A549 (cell line): ENCODE data around the gene DYNLRB1. TPM values are rescaled to one million over a fixed set of nuclear protein-coding genes. Genes with fewer than 3 reads are reported as not detected.

ENCODE experiments used
- ATAC-seq, 2 experiments: fragments of 200-7000 bp in 1 of 2; fragments of >200 bp in 1 of 2; cut with Nextera tagmentation in 1 of 2; cut with Tn5 transposase in 1 of 2; 3 replicates each; pipeline versions ENCODE4 v1.8.0 to v1.9.1; 2018 to 2020; ENCODE audit warnings: mild to moderate bottlenecking in 1 of 2, moderate library complexity in 1 of 2
- CTCF ChIA-PET: fragments of 300-600 bp; sonication (Branson Sonifier 250); formaldehyde crosslinking; extraction: SDS; loops from one replicate; lab custom pipeline; 2021; ENCODE audit warnings: antibody characterized with exemption, inconsistent platforms; lab: Yijun Ruan, JAX
- POLR2A ChIA-PET: fragments of 350-600 bp; formaldehyde crosslinking; extraction: SDS; loops from one replicate; lab custom pipeline; 2021; ENCODE audit warnings: antibody characterized with exemption, inconsistent platforms; lab: Yijun Ruan, JAX
- DNase-seq, 2 experiments: peaks; one replicate each; pipeline versions ENCODE4 v3.0.0 to v3.0.0-alpha.2; 2011 to 2016; ENCODE audit warnings: low read depth in 1 of 2, low spot score in 1 of 2
- FAIRE-seq: peaks from 2 replicates; lab custom pipeline; 2011; peaks lifted over from hg19 to GRCh38; lab: Jason Lieb, UNC
- H3K27ac ChIP-seq, 2 experiments: fragments of >200 bp; sonication (Bioruptor Twin); formaldehyde crosslinking; 3 replicates each; pipeline ENCODE4 v1.5.1; 2016 to 2017
- H3K4me1 ChIP-seq: fragments of >200 bp; sonication (Bioruptor Twin); formaldehyde crosslinking; 3 replicates; pipeline ENCODE4 v1.6.1; 2016
- H3K4me2 ChIP-seq: fragments of >200 bp; sonication (Bioruptor Twin); formaldehyde crosslinking; 3 replicates; pipeline ENCODE4 v1.6.1; 2016
- H3K4me3 ChIP-seq: fragments of >200 bp; sonication (Bioruptor Twin); formaldehyde crosslinking; 3 replicates; pipeline ENCODE4 v1.5.1; 2016
- H3K9me3 ChIP-seq: fragments of >200 bp; sonication (Bioruptor Twin); formaldehyde crosslinking; 3 replicates; pipeline ENCODE4 v1.6.1; 2016
- CBX2 ChIP-seq: fragments of 200-600 bp; sonication (generic); IDR thresholded peaks from 2 replicates; pipeline ENCODE4 v1.6.1; 2016; ENCODE audit warnings: low read depth, mild to moderate bottlenecking, borderline replicate concordance
- CHD2 ChIP-seq: fragments of 150-350 bp; IDR thresholded peaks from 2 replicates; pipeline ENCODE4 v1.6.1; 2014; ENCODE audit warnings: low read length; ENCODE audit not compliant: partially characterized antibody
- EHF ChIP-seq: fragments of 250-450 bp; sonication (Bioruptor Pico); IDR thresholded peaks from 2 replicates; pipeline ENCODE4 v1.5.0; 2020; ENCODE audit warnings: mild to moderate bottlenecking
- FOSL2 ChIP-seq, 2 experiments: fragments of 450-650 bp in 1 of 2; fragments of >200 bp in 1 of 2; sonication (Bioruptor Twin) in 1 of 2; formaldehyde crosslinking; IDR thresholded peaks; 2 replicates each; pipeline versions ENCODE4 v1.5.0 to v1.6.1; 2016 to 2020; ENCODE audit warnings: mild to moderate bottlenecking in 1 of 2, moderate library complexity in 1 of 2
- JUN ChIP-seq, 2 experiments: fragments of >200 bp; sonication (Bioruptor Twin); formaldehyde crosslinking; IDR thresholded peaks; 2 replicates in 1 of 2; 3 replicates in 1 of 2; pipeline ENCODE4 v1.6.1; 2016 to 2017
- MYC ChIP-seq: IDR thresholded peaks from 2 replicates; pipeline ENCODE4 v1.6.1; 2012; ENCODE audit warnings: mild to moderate bottlenecking, inconsistent platforms, low read length, improper control_type of control experiment, borderline replicate concordance
- NR3C1 ChIP-seq: fragments of >200 bp; sonication (Bioruptor Twin); formaldehyde crosslinking; IDR thresholded peaks from 3 replicates; pipeline ENCODE4 v1.6.1; 2017
- PHF8 ChIP-seq: fragments of 200-600 bp; sonication (generic); IDR thresholded peaks from 2 replicates; pipeline ENCODE4 v1.6.1; 2016; ENCODE audit warnings: low read depth, mild to moderate bottlenecking, antibody characterized with exemption, moderate library complexity, borderline replicate concordance
- POLR2A ChIP-seq: IDR thresholded peaks from 2 replicates; pipeline ENCODE4 v1.6.1; 2012; ENCODE audit warnings: mild to moderate bottlenecking, low read length
- RAD21 ChIP-seq, 2 experiments: fragments of >200 bp in 1 of 2; sonication (Bioruptor Twin) in 1 of 2; formaldehyde crosslinking in 1 of 2; IDR thresholded peaks in 1 of 2; conservative IDR thresholded peaks in 1 of 2; 2 replicates in 1 of 2; 3 replicates in 1 of 2; pipeline ENCODE4 v1.6.1; 2012 to 2018; ENCODE audit warnings: inconsistent platforms in 1 of 2
- RARB ChIP-seq: fragments of 250-450 bp; sonication (Bioruptor Pico); IDR thresholded peaks from 2 replicates; pipeline ENCODE4 v1.8.0; 2021; ENCODE audit warnings: mild to moderate bottlenecking, moderate library complexity
- RFX5 ChIP-seq: fragments of 450-650 bp; IDR thresholded peaks from 2 replicates; pipeline ENCODE4 v1.7.1; 2014; ENCODE audit warnings: antibody characterized with exemption, mild to moderate bottlenecking, moderate library complexity
- TFCP2L1 ChIP-seq: fragments of 250-450 bp; sonication (Bioruptor Pico); IDR thresholded peaks from 2 replicates; pipeline ENCODE4 v1.5.0; 2021; ENCODE audit warnings: mild to moderate bottlenecking
- WGBS: methylation state at CpG from one replicate; pipeline ENCODE4 v1.1.6; 2017; ENCODE audit errors: missing lambda C conversion rate; 5-methylcytosine and 5-hydroxymethylcytosine counted together
- polyA plus RNA-seq, 4 experiments: library from polyadenylated mRNA; depleted of rRNA in 3 of 4; stranded (reverse); fragments of >200 nt; fragmentation: RNase III in 1 of 4; extraction: RNeasy Plus Mini Kit Qiagen cat#74134 plus additional on column Dnase treatment in 1 of 4; gene quantifications; 2 replicates in 3 of 4; 3 replicates in 1 of 4; pipeline ENCODE4 v1.2.3, GENCODE V29; 2011 to 2017
- TF ChIP-seq, protein P1 (sequence below): IDR thresholded peaks from 2 replicates; pipeline ENCODE4 v1.6.1; 2012; ENCODE audit warnings: low read depth, borderline replicate concordance
- TF ChIP-seq, protein P2 (sequence below): fragments of 250-450 bp; sonication (Bioruptor Pico); IDR thresholded peaks from 2 replicates; pipeline ENCODE4 v1.5.0; 2020; ENCODE audit warnings: low read depth, mild to moderate bottlenecking, moderate library complexity
- TF ChIP-seq, protein P3 (sequence below): IDR thresholded peaks from 2 replicates; pipeline ENCODE4 v1.6.1; 2012

Gene DYNLRB1
- polyA plus RNA-seq, 2 of the 4 experiments (the other 2 are of a cell fraction), result 148 to 211 TPM

DNA sequence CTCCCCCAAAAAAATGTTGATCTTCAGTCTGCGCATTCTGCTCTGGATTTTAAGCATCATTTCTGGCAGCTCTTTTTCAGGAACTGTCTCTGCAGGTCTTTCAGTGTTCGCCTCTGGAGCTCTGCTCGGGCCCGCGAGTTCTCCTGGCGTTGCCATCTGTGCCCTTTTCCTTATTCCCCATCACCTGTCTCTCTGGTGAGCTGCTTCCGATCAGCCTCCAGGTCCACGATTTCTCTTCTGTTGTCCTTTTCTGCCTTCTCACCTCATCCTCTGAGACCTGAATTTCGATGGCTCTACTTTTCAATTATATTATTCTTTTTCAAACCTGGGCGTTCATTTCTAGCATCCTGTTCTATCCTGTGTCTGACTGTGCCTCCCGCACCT is 41.7 kb downstream of the DYNLRB1 start:
- POLR2A ChIA-PET, result interaction anchor here (0.6 to 1.2 kb wide), 3 partner anchors 21 to 255 kb away, joined by 3 to 4 read pairs (median 4); partner anchors contain the start of gene AHCY
- FAIRE-seq (no peak), DNase-seq (no peak), ATAC-seq (no peak; a peak in 1 of 6 replicates)
- Histone ChIP-seq H3K9me3 (no peaks in the 10 kb centered on the region), H3K4me1 (peaks cover 23% of the 10 kb centered on the region), H3K4me3 (peak overlapping the region; percentile 67), H3K4me2 (peak overlapping the region; percentile 77), H3K27ac (peak overlapping the region; percentile 73 to 93)
- TF ChIP-seq TFCP2L1 (CRISPR knock-in tag) (no peak), RAD21 (conservative IDR thresholded peaks at IDR 0.05 in 1 of 2, IDR thresholded peaks at IDR 0.05 in 1 of 2) (no peak), CHD2 (no peak), MYC (no peak), POLR2A (no peak)
- CTCF ChIA-PET, result interaction anchor here (0.6 to 1.7 kb wide), 7 partner anchors 15 to 258 kb away, joined by 3 to 5 read pairs (median 3); partner anchors contain the start of gene DYNLRB1
- WGBS, result 47% methylated on average over 11 of the region's 11 CpGs

DNA sequence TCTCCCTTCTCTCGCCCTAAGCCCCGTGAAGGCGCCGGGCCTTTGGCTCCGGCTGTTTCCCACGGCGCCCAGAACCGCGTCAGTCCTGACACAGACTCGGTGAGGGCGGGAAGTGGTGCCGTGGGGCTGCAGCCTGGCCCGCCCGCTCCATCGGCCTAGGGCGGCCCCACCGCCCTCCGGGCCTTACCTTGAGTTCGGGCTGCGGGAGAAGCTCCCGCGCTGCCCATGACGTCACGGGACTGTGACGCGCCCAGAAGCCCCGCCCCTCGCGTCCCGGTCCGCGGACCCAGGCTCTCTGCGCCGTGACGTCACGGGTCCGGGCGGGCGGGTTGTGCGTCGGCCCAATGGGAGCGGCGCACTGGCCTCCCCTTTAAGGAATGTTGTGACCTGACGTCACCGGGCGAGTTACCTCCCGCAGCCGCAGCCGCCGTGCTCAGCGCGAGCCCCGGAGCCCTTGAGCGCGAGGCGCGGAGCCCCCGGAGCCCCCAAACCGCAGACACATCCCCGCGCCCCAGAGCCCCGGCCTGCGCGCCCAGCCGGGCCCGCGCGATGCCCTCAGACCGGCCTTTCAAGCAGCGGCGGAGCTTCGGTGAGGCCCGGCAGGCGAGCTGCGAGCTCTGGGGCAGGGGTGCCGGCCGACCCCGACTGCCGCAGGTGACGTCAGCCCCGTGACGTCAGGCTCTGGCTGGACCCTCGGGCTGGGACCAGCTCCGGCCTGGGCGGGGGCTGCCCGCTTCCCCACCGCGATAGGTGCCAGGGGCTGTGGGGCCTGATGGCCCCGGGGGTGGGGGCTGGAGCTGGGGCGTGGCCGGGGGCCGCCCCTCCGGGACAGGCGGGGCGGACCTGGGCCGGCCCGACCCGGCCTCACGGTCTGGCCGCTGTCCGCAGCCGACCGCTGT is 42.3 kb downstream of the DYNLRB1 start, which contains the start of gene MAP1LC3A:
Gene MAP1LC3A, plus strand, starts transcription at position 399 of the 899 bp plus-strand sequence. Its CDS starts 151 bp downstream, at position 550.
- peak; percentile 88 to 91 for ATAC-seq
- H3K27ac ChIP-seq, result peak within 1 kb of the TSS; percentile 73 to 93
- TF ChIP-seq CBX2 (no peak), RARB (CRISPR knock-in tag) (no peak), NR3C1 (no peak), EHF (CRISPR knock-in tag) (no peak), POLR2A (peak; percentile 19; the same call in 1 of the 2 replicates), FOSL2 (IDR thresholded peaks at IDR 0.05) (no peak), FOSL2 (CRISPR knock-in tag; IDR thresholded peaks at IDR 0.05) (peak; percentile 74), TFCP2L1 (CRISPR knock-in tag) (0 out of 2 replicates have a peak, but pooled peaks have one; percentile 32), RFX5 (peak; percentile 70; the same call in 1 of the 2 replicates), JUN (IDR thresholded peaks at IDR 0.05) (peak in 1 of 2 experiments; percentile 29; a peak in 1 of 5 replicates), PHF8 (peak; percentile 96)
- TF ChIP-seq, protein P1, sequence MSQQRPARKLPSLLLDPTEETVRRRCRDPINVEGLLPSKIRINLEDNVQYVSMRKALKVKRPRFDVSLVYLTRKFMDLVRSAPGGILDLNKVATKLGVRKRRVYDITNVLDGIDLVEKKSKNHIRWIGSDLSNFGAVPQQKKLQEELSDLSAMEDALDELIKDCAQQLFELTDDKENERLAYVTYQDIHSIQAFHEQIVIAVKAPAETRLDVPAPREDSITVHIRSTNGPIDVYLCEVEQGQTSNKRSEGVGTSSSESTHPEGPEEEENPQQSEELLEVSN, result peak; percentile 73; the same call in 1 of the 2 replicates
- TF ChIP-seq, protein P2, sequence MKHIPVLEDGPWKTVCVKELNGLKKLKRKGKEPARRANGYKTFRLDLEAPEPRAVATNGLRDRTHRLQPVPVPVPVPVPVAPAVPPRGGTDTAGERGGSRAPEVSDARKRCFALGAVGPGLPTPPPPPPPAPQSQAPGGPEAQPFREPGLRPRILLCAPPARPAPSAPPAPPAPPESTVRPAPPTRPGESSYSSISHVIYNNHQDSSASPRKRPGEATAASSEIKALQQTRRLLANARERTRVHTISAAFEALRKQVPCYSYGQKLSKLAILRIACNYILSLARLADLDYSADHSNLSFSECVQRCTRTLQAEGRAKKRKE (CRISPR knock-in tag), result 0 out of 2 replicates have a peak, but pooled peaks have one; percentile 24
- TF ChIP-seq, protein P3, sequence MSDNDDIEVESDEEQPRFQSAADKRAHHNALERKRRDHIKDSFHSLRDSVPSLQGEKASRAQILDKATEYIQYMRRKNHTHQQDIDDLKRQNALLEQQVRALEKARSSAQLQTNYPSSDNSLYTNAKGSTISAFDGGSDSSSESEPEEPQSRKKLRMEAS, result peak; percentile 57

More for the DNA sequence above, 42.3 kb downstream of the DYNLRB1 start, which contains the start of gene MAP1LC3A:
- ChIA-PET POLR2A (interaction anchor here (0.6 to 1.2 kb wide), 5 partner anchors 20 to 256 kb away, joined by 3 to 4 read pairs (median 3); partner anchors contain the start of gene AHCY), CTCF (interaction anchor here (0.6 to 1.8 kb wide), 10 partner anchors 9 to 259 kb away, joined by 3 to 5 read pairs (median 4); partner anchors contain the start of gene DYNLRB1)
- no peak for FAIRE-seq
- DNase-seq, result peak; percentile 91 to 97
- Histone ChIP-seq H3K4me1 (peaks cover 18% of the 10 kb centered on the region), H3K4me3 (peak within 1 kb of the TSS; percentile 67), H3K4me2 (peak within 1 kb of the TSS; percentile 77), H3K9me3 (no peaks in the 10 kb centered on the region)
- WGBS, result 1% methylated on average over 26 of the region's 103 CpGs
